ENCODE data around the gene SIGLEC7. TPM values are rescaled to one million over a fixed set of nuclear protein-coding genes. Genes with fewer than 3 reads are reported as not detected.

SIGLEC7 gene
- polyA plus RNA-seq, 1 donor from 2014 or later: not detected

DNA sequence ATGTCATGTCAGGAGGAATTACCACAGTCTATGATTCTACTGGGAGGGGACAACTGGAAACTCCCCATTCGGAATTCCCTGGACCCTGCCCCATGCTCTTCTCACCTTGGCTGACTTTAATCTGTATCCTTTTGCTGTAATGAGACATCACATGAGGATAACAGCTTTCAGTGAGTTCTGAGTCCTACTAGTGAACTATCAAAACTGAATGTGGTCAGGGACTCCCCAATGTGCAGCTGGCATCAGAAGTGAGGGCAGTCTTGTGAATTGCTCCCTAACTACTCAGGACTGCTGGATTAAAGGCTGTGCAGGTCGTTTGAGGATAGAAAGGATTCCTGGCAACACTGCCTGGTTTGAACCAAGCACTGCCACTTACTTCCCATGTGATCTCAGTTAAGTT, 15.2 kb downstream of the SIGLEC7 start:
- Histone ChIP-seq H3K27ac (ENCODE audit: low read length) (no peak overlapping the region), H3K9me3 (ENCODE audit: low read length) (no peaks in the 10 kb centered on the region), H2AFZ (ENCODE audit: low read depth, low read length) (no peak overlapping the region), H3K9me2 (ENCODE audit: insufficient read depth, low read length) (no peaks in the 10 kb centered on the region), H3K9ac (ENCODE audit: low read length) (no peak overlapping the region), H3F3A (ENCODE audit: insufficient read depth, low read length, poor library complexity, severe bottlenecking) (no peaks in the 10 kb centered on the region), H3K4me2 (ENCODE audit: low read length) (no peak overlapping the region), H3K27me3 (ENCODE audit: insufficient read depth, low read depth, low read length) (no peaks in the 10 kb centered on the region), H4K20me1 (ENCODE audit: insufficient read depth) (no peaks in the 10 kb centered on the region), H3K4me3 (ENCODE audit: low read length) (no peak overlapping the region), H3K79me2 (replicated peaks; ENCODE audit: insufficient read depth, low read length) (no peaks in the 10 kb centered on the region), H3K36me3 (ENCODE audit: insufficient read depth, low read length) (no peaks in the 10 kb centered on the region)
- TF ChIP-seq TAF1 (IDR thresholded peaks at IDR 0.05; ENCODE audit: low read depth) (no peak), RAD21 (conservative IDR thresholded peaks at IDR 0.05) (no peak), POLR2AphosphoS5 (IDR thresholded peaks at IDR 0.05) (no peak), MXI1 (conservative IDR thresholded peaks at IDR 0.05; ENCODE audit: poor library complexity, severe bottlenecking) (no peak)
- TF ChIP-seq, protein P1, sequence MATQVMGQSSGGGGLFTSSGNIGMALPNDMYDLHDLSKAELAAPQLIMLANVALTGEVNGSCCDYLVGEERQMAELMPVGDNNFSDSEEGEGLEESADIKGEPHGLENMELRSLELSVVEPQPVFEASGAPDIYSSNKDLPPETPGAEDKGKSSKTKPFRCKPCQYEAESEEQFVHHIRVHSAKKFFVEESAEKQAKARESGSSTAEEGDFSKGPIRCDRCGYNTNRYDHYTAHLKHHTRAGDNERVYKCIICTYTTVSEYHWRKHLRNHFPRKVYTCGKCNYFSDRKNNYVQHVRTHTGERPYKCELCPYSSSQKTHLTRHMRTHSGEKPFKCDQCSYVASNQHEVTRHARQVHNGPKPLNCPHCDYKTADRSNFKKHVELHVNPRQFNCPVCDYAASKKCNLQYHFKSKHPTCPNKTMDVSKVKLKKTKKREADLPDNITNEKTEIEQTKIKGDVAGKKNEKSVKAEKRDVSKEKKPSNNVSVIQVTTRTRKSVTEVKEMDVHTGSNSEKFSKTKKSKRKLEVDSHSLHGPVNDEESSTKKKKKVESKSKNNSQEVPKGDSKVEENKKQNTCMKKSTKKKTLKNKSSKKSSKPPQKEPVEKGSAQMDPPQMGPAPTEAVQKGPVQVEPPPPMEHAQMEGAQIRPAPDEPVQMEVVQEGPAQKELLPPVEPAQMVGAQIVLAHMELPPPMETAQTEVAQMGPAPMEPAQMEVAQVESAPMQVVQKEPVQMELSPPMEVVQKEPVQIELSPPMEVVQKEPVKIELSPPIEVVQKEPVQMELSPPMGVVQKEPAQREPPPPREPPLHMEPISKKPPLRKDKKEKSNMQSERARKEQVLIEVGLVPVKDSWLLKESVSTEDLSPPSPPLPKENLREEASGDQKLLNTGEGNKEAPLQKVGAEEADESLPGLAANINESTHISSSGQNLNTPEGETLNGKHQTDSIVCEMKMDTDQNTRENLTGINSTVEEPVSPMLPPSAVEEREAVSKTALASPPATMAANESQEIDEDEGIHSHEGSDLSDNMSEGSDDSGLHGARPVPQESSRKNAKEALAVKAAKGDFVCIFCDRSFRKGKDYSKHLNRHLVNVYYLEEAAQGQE (IDR thresholded peaks at IDR 0.05; ENCODE audit: borderline replicate concordance): no peak

DNA sequence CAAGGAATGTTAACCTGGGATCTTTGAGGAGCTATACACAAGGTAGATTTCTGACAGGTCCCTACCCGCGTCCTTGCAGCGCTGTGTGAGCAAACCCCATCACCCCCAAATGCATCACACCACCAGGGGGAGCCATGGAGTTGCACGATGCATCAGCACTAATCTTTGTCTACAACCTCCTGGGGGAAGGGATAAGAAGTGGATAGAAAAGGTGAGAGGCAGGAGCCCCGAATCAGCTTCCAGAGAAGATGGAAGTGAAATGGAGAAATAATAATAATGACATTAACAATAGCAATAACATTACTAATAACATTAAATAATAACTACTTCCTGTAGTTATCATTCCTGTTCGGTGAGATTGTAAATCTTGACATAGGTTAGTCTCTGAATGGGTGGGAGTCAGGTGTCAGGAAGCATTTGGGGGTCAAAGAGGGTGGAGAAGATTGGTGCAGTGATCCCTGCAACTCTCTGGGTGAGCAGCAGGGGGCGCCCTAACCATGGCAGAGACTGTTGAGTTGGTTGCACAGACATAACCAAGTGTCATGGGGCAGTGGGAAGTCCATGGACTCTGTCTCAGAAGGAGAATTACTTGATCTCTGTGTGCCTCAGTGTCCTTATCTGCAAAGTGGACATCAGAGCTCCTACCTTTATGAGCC, 16.5 kb downstream of the SIGLEC7 start:
- Histone ChIP-seq H3K79me2 (replicated peaks; ENCODE audit: insufficient read depth, low read length) (no peaks in the 10 kb centered on the region), H3K27me3 (ENCODE audit: insufficient read depth, low read depth, low read length) (no peaks in the 10 kb centered on the region), H3K4me3 (ENCODE audit: low read length) (no peak overlapping the region), H4K20me1 (ENCODE audit: insufficient read depth) (no peaks in the 10 kb centered on the region), H3K9me2 (ENCODE audit: insufficient read depth, low read length) (no peaks in the 10 kb centered on the region), H2AFZ (ENCODE audit: low read depth, low read length) (no peak overlapping the region), H3K9me3 (ENCODE audit: low read length) (no peaks in the 10 kb centered on the region), H3K36me3 (ENCODE audit: insufficient read depth, low read length) (no peaks in the 10 kb centered on the region), H3K4me2 (ENCODE audit: low read length) (no peak overlapping the region), H3F3A (ENCODE audit: insufficient read depth, low read length, poor library complexity, severe bottlenecking) (no peaks in the 10 kb centered on the region), H3K27ac (ENCODE audit: low read length) (no peak overlapping the region), H3K9ac (ENCODE audit: low read length) (no peak overlapping the region)
- TF ChIP-seq, protein P2, sequence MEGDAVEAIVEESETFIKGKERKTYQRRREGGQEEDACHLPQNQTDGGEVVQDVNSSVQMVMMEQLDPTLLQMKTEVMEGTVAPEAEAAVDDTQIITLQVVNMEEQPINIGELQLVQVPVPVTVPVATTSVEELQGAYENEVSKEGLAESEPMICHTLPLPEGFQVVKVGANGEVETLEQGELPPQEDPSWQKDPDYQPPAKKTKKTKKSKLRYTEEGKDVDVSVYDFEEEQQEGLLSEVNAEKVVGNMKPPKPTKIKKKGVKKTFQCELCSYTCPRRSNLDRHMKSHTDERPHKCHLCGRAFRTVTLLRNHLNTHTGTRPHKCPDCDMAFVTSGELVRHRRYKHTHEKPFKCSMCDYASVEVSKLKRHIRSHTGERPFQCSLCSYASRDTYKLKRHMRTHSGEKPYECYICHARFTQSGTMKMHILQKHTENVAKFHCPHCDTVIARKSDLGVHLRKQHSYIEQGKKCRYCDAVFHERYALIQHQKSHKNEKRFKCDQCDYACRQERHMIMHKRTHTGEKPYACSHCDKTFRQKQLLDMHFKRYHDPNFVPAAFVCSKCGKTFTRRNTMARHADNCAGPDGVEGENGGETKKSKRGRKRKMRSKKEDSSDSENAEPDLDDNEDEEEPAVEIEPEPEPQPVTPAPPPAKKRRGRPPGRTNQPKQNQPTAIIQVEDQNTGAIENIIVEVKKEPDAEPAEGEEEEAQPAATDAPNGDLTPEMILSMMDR (IDR thresholded peaks at IDR 0.05; ENCODE audit: poor library complexity, severe bottlenecking): peak; percentile 32
- TF ChIP-seq MXI1 (conservative IDR thresholded peaks at IDR 0.05; ENCODE audit: poor library complexity, severe bottlenecking): no peak

DNA sequence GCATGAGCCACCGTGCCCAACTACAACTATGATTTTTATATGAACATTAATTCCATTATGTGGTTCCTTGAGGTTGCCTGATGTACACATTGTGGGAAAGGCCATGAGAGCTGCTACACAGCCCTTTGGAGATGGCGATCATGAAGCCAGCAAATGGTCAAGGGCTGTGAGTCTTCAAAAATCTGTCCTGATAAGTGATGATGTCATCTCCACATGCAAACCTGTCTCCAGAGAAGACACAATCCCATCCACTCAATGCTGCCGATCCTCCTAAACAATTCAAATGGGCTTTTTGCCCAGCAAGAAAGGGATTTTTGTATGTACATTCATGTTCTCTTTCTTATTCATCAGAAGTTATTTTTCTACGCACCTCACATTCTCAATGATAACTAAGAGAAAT, 17.6 kb downstream of the SIGLEC7 start:
- TF ChIP-seq, protein P1 (IDR thresholded peaks at IDR 0.05; ENCODE audit: borderline replicate concordance): no peak
- TF ChIP-seq SMC3 (conservative IDR thresholded peaks at IDR 0.05; ENCODE audit: poor library complexity) (no peak), TAF1 (IDR thresholded peaks at IDR 0.05; ENCODE audit: low read depth) (no peak), EP300 (conservative IDR thresholded peaks at IDR 0.05; ENCODE audit: poor library complexity, severe bottlenecking) (no peak), EZH2 (IDR thresholded peaks at IDR 0.05; ENCODE audit: borderline replicate concordance, insufficient read depth, low read length, poor library complexity, severe bottlenecking) (no peak), MXI1 (conservative IDR thresholded peaks at IDR 0.05; ENCODE audit: poor library complexity, severe bottlenecking) (no peak), POLR2AphosphoS5 (IDR thresholded peaks at IDR 0.05) (no peak), RAD21 (conservative IDR thresholded peaks at IDR 0.05) (no peak)
- TF ChIP-seq, protein P2 (IDR thresholded peaks at IDR 0.05; ENCODE audit: poor library complexity, severe bottlenecking): no peak
- no peaks in the 10 kb centered on the region for H3K9me3 ChIP-seq (ENCODE audit: low read length)

More for the DNA sequence above, 17.6 kb downstream of the SIGLEC7 start:
- Histone ChIP-seq H3F3A (ENCODE audit: insufficient read depth, low read length, poor library complexity, severe bottlenecking) (no peaks in the 10 kb centered on the region), H3K4me3 (ENCODE audit: low read length) (no peak overlapping the region), H3K4me2 (ENCODE audit: low read length) (no peak overlapping the region), H3K27me3 (ENCODE audit: insufficient read depth, low read depth, low read length) (no peaks in the 10 kb centered on the region), H3K79me2 (replicated peaks; ENCODE audit: insufficient read depth, low read length) (no peaks in the 10 kb centered on the region), H4K20me1 (ENCODE audit: insufficient read depth) (no peaks in the 10 kb centered on the region), H3K27ac (ENCODE audit: low read length) (no peak overlapping the region), H3K36me3 (ENCODE audit: insufficient read depth, low read length) (no peaks in the 10 kb centered on the region), H3K9me2 (ENCODE audit: insufficient read depth, low read length) (no peaks in the 10 kb centered on the region), H2AFZ (ENCODE audit: low read depth, low read length) (no peak overlapping the region), H3K9ac (ENCODE audit: low read length) (no peak overlapping the region)

Measured in neural cell (in vitro differentiated cells).